Hepatocyte (in vitro differentiated cells): Measurements from ENCODE around the gene CISD2. TPM values are rescaled to one million over a fixed set of nuclear protein-coding genes. Genes with fewer than 3 reads are reported as not detected.

ENCODE experiments used
- polyA plus RNA-seq: library from polyadenylated mRNA; unstranded; fragments of >200 nt; fragmentation: Nextera tagmentation; extraction: Ambion mirVana; gene quantifications from 2 replicates; pipeline ENCODE4 v1.2.1, GENCODE V29; 2016
- small RNA-seq: library from RNA; depleted of rRNA; stranded (forward); fragments of <200 nt; gene quantifications from one replicate; pipeline ENCODE3, GENCODE V24; 2014
- total RNA-seq: library from RNA; depleted of rRNA; stranded (reverse); fragments of >200 nt; gene quantifications from 2 replicates; pipeline ENCODE4 v1.2.3, GENCODE V29; 2014

The CISD2 gene
- total and polyA plus RNA-seq, 2 experiments from 2014 or later, result 58.4 to 76.7 TPM

Small RNA genes lying within 50 kb of the gene (small RNA-seq; reads per million reads assigned to genes)
- gene RNU7-151P, result not detected

Other genes with a start within 250 kb of the CISD2 start
- gene MANBA, start 108.0 kb upstream of the CISD2 start, total RNA-seq, result 91.4 and 98.1 TPM in 2 replicates
- 37.5 and 52.0 TPM in 2 replicates for gene MANBA, start 108.0 kb upstream of the CISD2 start, polyA plus RNA-seq
- 418 and 434 TPM in 2 replicates for gene UBE2D3, start 41.4 kb upstream of the CISD2 start, total RNA-seq
- 272 and 277 TPM in 2 replicates for gene UBE2D3, start 41.4 kb upstream of the CISD2 start, polyA plus RNA-seq
- gene SLC9B1, start 150.7 kb downstream of the CISD2 start, total RNA-seq, result not detected in 2 replicates
- gene SLC9B1, start 150.7 kb downstream of the CISD2 start, polyA plus RNA-seq, result not detected in 2 replicates
- 15.7 and 20.5 TPM in 2 replicates for gene SLC9B2, start 207.8 kb downstream of the CISD2 start, total RNA-seq
- 13.8 and 14.5 TPM in 2 replicates for gene SLC9B2, start 207.8 kb downstream of the CISD2 start, polyA plus RNA-seq
- 118 and 137 TPM in 2 replicates for gene BDH2, start 230.8 kb downstream of the CISD2 start, total RNA-seq
- 84.2 and 86.4 TPM in 2 replicates for gene BDH2, start 230.8 kb downstream of the CISD2 start, polyA plus RNA-seq